T follicular helper cell (primary cell): ENCODE data around the gene MYOM1.
"Not testable (repeated sequence)": the region's sequence is repeated elsewhere in the genome, so short reads cannot be mapped to it uniquely, and the experiment has no call there.

Source experiments
- DNase-seq: peaks from one replicate; pipeline ENCODE4 v3.0.0-alpha.2; 2020; ENCODE audit warnings: low read depth

The MYOM1 gene

DNA sequence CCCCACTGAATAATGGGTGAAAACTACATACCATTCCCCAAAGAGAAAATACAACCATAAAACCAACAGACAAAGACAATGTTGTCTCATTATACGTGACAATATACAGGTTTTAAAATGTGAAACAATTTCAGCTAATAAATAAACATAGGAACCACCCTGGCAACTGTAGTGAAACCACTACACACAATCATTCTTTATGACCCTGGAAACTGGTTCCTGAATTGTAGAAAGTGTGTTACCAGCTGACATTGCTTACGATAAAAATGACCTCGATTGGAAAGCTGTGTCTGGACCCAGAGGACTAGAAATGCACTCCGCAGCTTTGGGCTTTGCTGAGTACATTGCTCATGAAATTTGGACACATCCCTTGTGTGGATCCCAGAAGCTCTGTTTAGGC, 132.9 kb downstream of the MYOM1 start:
- DNase-seq = no peak

DNA sequence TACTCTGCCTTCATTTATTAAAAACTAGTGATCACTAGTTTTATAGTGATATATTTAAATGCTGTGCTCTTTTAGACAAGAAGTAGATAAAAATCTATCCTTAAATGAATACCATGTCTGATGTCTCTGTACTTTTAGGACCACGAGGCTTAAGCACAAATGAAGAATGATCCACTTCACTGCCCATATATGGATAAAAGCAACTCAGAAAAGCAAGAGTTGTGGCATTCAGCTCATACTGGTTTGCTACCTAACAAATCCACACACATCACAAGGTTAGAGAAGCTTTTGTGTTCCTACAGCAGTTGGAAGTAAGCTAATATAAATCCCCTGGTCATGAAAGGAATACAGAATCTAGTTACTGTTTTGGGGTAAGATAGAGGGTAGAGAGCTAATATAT, 134.2 kb downstream of the MYOM1 start:
- no peak for DNase-seq

- no peak for DNase-seq
Observed at GRCh38 chr18:3084206-3084605, 135.6 kb downstream of the MYOM1 start.

DNA sequence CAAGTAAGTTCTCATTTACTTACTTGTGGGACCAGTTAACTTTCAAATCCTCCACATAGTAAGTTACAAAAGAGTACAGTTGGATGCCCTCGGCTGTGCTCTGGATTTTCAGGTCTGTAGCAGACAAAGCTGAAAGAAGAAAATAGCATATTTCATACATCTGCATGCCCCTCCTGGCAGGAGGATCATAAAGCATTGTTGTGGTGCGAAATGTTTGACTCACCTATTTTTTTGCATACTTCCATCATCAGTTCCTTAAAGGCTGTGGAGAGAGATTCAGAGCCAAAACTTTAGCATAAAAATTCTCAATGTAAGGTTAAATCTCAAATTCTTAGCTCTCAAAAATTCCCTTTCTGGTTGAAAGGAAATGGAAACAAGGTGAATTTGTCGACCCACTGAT, 136.0 kb downstream of the MYOM1 start:
- no peak for DNase-seq

- DNase-seq = no peak
Observed at GRCh38 chr18:3081584-3081991, 138.2 kb downstream of the MYOM1 start.

DNA sequence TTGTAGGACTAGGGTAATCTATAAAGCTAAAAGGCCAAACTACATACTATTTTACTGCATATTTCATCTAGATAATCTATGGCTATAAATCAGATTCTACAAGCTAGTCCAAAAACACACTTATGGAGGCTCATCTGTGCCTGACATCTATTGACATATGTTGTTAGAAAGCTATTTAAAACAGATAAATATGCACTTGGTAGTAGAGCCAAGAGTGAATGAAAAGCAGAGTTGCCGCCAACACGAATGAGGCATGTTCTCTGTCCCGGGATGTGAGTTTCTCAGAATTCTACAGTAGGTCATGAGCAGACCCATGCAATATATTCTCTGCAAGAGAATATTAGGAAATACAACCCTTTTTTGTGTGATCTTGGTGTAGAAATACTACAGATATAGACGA, 140.1 kb downstream of the MYOM1 start:
- no peak for DNase-seq

DNA sequence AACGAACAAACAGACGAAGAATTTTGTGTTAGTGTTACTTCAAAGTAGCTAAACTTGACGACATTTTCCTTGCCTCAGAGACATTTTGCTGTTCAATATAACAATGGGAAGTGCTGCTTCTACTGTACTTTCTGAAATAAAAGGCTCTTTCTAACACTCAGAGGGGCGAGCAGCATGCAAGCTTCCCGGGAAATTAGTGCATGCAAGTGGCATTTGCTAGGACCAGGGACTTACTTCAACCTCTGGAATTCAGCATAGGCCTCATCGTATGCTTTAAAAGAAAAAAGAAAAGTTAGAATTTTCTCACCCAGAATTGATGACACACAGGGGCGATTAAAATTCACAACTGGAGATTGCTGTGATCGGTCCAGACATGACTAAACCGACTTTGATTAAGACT, 144.3 kb downstream of the MYOM1 start:
- DNase-seq = no peak

- no peak for DNase-seq
Observed at GRCh38 chr18:3074087-3074486, 145.7 kb downstream of the MYOM1 start.

GRCh38 chr18:3073353-3073752, 146.4 kb downstream of the MYOM1 start:
- not testable (repeated sequence) for DNase-seq

DNA sequence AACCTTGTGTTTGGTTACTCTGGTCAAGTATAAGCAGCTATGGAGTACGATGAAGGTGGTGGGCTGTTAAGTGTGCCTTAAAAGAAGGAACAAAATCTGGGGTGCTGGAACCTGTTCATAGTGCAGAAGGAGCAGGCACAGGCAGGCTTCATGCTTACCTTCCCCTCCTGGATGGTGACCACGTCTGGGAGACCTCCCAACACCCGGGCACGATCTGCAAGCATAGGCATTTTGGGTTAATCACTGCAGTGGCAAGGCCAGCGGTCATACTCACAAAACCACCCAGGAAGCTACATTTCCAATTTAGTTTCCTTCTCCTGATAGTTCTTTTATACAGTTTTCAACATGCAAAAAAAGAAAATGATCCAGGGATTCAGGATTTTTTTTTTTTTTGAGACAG, 148.1 kb downstream of the MYOM1 start:
- DNase-seq = no peak

DNA sequence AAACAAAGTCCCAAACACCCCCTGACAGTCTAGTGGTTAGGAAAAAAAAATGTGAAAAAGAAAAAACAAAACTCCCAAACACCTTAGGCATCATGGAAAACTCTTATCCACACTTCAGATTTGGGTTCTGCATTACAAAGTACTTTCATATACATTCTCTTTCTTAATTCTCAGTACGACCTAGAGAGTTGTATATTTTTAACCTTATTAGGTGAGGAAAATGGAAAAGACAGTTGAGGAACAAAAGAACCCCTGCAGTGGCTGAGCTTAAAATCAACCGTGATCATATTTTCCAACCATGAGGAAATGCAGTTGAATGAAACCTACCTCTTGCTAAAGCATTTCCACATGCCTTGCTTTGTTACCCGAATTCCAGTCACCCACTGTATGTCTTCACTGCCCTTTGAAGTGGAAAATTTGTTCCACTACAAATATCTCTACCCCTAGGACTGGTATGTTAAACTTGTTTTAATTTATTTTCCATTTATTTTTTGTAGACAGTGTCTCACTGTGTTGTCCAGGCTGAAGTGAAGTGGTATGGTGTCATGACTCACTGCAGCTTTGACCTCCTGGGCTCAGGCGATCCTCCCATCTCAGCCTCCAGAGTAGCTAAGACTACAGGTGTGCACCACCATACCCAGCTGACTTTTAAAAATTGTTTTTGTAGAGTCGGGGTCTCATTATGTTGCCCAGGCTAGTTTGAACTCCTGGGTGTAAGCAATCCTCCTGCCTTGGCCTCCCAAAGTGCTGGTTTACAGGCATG, 149.9 kb downstream of the MYOM1 start:
- no peak for DNase-seq

GRCh38 chr18:3067722-3068121, 152.0 kb downstream of the MYOM1 start:
- DNase-seq = no peak

DNA sequence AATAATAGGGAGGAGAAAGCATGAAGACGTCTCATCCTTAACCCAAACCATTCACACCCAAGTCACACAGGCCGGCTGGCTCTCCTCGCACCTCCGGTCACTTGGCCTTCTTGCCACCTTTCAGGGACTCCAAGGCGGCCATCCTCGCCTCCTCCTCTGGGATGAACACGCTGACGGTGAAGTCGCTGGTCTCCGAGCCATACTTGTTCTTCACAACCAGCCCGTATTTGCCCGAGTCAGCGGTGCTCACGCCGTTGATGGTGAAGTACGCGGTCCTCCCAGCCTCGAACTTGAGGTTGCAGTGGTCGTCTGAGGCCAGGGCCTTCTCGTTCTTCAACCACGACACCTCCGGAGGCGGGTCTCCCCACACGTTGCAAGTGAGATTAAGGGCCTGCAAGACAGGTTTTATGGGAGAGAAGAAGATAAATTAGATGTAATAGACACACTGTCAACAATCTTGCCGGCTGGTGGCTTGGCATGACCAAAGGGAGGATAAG, 152.6 kb downstream of the MYOM1 start:
- DNase-seq = no peak

GRCh38 chr18:3066341-3067110, 153.2 kb downstream of the MYOM1 start:
- no peak for DNase-seq

GRCh38 chr18:3063766-3064165, 156.0 kb downstream of the MYOM1 start:
- not testable (repeated sequence) for DNase-seq

- DNase-seq = peak; percentile 53
Observed at GRCh38 chr18:3062798-3063680, 156.7 kb downstream of the MYOM1 start.

GRCh38 chr18:3061581-3062312, 158.0 kb downstream of the MYOM1 start:
- no peak for DNase-seq

- DNase-seq = no peak
Observed at GRCh38 chr18:3060667-3061580, 158.8 kb downstream of the MYOM1 start.

GRCh38 chr18:3059272-3059671, 160.5 kb downstream of the MYOM1 start:
- no peak for DNase-seq
